ENCODE data around the gene OLA1. TPM values are rescaled to one million over a fixed set of nuclear protein-coding genes. Genes with fewer than 3 reads are reported as not detected.

Gene OLA1
- polyA plus RNA-seq, 3 donors: 24.9 to 72.3 (median 71.9) TPM

DNA sequence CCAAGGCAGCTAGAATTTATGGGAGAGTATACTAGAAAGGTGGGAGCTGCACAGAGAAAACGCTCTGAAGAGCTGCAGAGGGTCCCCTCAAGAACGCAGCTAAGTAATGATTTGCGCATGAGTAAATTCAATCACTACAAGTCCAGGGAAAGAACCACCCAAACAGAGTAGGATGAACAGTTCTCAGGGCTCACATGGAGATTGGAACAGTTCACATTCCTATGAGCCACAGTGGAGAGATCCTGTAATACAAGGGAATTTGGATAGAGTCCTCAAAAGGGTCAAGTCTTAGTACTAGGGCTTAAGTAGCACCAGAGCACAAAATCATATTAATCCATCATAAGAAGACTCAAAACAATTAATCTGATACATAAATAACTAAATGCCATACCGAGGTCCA lies 12.7 kb downstream of the OLA1 start:
- Histone ChIP-seq H3K79me2 (ENCODE audit: insufficient read depth, low read length) (peaks cover 94% of the 10 kb centered on the region), H3K27ac (ENCODE audit: low read depth in 1 of 2, low read length in 2 of 2) (no peak overlapping the region), H3K9me3 (replicated peaks in 1 of 2; ENCODE audit: control insufficient read depth in 1 of 2, insufficient read depth in 1 of 2, low read length in 2 of 2) (no peaks in the 10 kb centered on the region), H3K36me3 (replicated peaks in 1 of 2; ENCODE audit: control insufficient read depth in 1 of 2, insufficient read depth in 2 of 2, low read length in 2 of 2) (peaks cover 0 to 14% of the 10 kb centered on the region in 2 donors), H4K20me1 (ENCODE audit: insufficient read depth, low read length) (peaks cover 23% of the 10 kb centered on the region), H3K4me1 (ENCODE audit: control insufficient read depth in 1 of 2, insufficient read depth in 2 of 2, low read length in 2 of 2) (peaks cover 5 to 6% of the 10 kb centered on the region in 2 donors), H3K27me3 (ENCODE audit: control insufficient read depth in 2 of 2, insufficient read depth in 2 of 2, low read length in 2 of 2) (no peaks in the 10 kb centered on the region), H3K4me2 (replicated peaks; ENCODE audit: extremely low read depth, low read length, poor library complexity, severe bottlenecking) (no peak overlapping the region), H3K4me3 (replicated peaks in 1 of 3; ENCODE audit: low read depth in 2 of 3, low read length in 3 of 3) (no peak overlapping the region), H2AFZ (ENCODE audit: insufficient read depth, low read depth, low read length, poor library complexity, severe bottlenecking) (no peak overlapping the region), H3K9ac (ENCODE audit: insufficient read depth, low read length, poor library complexity, severe bottlenecking) (no peak overlapping the region)
- WGBS (ENCODE audit: insufficient coverage): 100% methylated on average over 1 of the region's 4 CpGs
- intact Hi-C loops (cut with micrococcal nuclease): no loop called here
- no peak for DNase-seq
- H3K9me3 Mint-ChIP-seq: no peaks in the 10 kb centered on the region
- H3K27ac Mint-ChIP-seq: peak overlapping the region in 1 of 7 donors; percentile 4
- H3K4me3 Mint-ChIP-seq: no peak overlapping the region
- TF ChIP-seq, protein P1, sequence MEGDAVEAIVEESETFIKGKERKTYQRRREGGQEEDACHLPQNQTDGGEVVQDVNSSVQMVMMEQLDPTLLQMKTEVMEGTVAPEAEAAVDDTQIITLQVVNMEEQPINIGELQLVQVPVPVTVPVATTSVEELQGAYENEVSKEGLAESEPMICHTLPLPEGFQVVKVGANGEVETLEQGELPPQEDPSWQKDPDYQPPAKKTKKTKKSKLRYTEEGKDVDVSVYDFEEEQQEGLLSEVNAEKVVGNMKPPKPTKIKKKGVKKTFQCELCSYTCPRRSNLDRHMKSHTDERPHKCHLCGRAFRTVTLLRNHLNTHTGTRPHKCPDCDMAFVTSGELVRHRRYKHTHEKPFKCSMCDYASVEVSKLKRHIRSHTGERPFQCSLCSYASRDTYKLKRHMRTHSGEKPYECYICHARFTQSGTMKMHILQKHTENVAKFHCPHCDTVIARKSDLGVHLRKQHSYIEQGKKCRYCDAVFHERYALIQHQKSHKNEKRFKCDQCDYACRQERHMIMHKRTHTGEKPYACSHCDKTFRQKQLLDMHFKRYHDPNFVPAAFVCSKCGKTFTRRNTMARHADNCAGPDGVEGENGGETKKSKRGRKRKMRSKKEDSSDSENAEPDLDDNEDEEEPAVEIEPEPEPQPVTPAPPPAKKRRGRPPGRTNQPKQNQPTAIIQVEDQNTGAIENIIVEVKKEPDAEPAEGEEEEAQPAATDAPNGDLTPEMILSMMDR (IDR thresholded peaks at IDR 0.05): no peak
- peaks cover 4 to 12% of the 10 kb centered on the region in 2 donors for H3K36me3 Mint-ChIP-seq
- peaks cover 11% of the 10 kb centered on the region for H3K4me1 Mint-ChIP-seq
- no peaks in the 10 kb centered on the region for H3K27me3 Mint-ChIP-seq (ENCODE audit: low read depth in 3 of 3)

DNA sequence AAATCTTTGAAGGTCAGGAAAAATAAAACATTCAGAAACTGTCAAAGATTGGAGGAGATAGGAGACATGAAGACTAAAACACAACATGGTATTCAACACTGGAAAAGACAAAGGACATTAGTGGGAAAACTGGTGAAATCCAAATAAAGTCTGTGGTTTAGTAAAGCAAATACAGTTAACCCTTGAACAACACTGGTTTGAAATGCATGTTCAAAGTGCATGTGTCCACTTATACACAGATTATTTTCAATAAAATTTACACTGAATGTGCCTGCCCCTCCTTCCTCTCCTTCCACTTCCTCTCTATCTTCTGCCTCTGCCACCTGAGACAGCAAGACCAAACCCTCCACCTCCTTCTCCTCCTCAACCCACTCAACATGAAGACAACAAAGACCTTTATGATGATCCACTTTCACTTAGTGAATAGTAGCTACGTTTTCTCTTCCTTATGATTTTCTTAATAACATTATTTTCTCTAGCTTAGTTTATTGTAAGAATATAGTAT lies 14.5 kb downstream of the OLA1 start:
- no peak overlapping the region for H3K9ac ChIP-seq (ENCODE audit: insufficient read depth, low read length, poor library complexity, severe bottlenecking)
- H3K27me3 Mint-ChIP-seq (ENCODE audit: low read depth in 3 of 3): no peaks in the 10 kb centered on the region
- DNase-seq: no peak
- no peaks in the 10 kb centered on the region for H3K9me3 Mint-ChIP-seq
- H2AFZ ChIP-seq (ENCODE audit: insufficient read depth, low read depth, low read length, poor library complexity, severe bottlenecking): no peak overlapping the region
- no peaks in the 10 kb centered on the region for H3K27me3 ChIP-seq (ENCODE audit: control insufficient read depth in 2 of 2, insufficient read depth in 2 of 2, low read length in 2 of 2)
- H3K9me3 ChIP-seq (replicated peaks in 1 of 2; ENCODE audit: control insufficient read depth in 1 of 2, insufficient read depth in 1 of 2, low read length in 2 of 2): no peaks in the 10 kb centered on the region
- peaks cover 11% of the 10 kb centered on the region for H3K4me1 Mint-ChIP-seq
- no CpG with 5 or more reads among the region's 1 CpG for WGBS (ENCODE audit: insufficient coverage)
- no peak overlapping the region for H3K4me3 ChIP-seq (replicated peaks in 1 of 3; ENCODE audit: low read depth in 2 of 3, low read length in 3 of 3)
- peak overlapping the region in 1 of 7 donors; percentile 47 for H3K27ac Mint-ChIP-seq
- no peak overlapping the region for H3K27ac ChIP-seq (ENCODE audit: low read depth in 1 of 2, low read length in 2 of 2)
- H3K36me3 ChIP-seq (replicated peaks in 1 of 2; ENCODE audit: control insufficient read depth in 1 of 2, insufficient read depth in 2 of 2, low read length in 2 of 2): peaks cover 0 to 17% of the 10 kb centered on the region in 2 donors
- H3K4me1 ChIP-seq (ENCODE audit: control insufficient read depth in 1 of 2, insufficient read depth in 2 of 2, low read length in 2 of 2): peaks cover 5 to 6% of the 10 kb centered on the region in 2 donors
- TF ChIP-seq, protein P1 (IDR thresholded peaks at IDR 0.05): no peak
- peaks cover 11% of the 10 kb centered on the region for H4K20me1 ChIP-seq (ENCODE audit: insufficient read depth, low read length)
- peaks cover 81% of the 10 kb centered on the region for H3K79me2 ChIP-seq (ENCODE audit: insufficient read depth, low read length)
- intact Hi-C loops (cut with micrococcal nuclease): no loop called here
- H3K36me3 Mint-ChIP-seq: peaks cover 10 to 14% of the 10 kb centered on the region in 2 donors
- no peak overlapping the region for H3K4me3 Mint-ChIP-seq
- H3K4me2 ChIP-seq (replicated peaks; ENCODE audit: extremely low read depth, low read length, poor library complexity, severe bottlenecking): no peak overlapping the region
